Lower lobe of right lung (tissue), 2 donors: ENCODE results near the gene CCDC88C. TPM values are rescaled to one million over a fixed set of nuclear protein-coding genes. Genes with fewer than 3 reads are reported as not detected.

ENCODE experiments used
- ATAC-seq, 2 donors: fragments of 200-7000 bp; cut with Tn5 transposase; one replicate each; pipeline ENCODE4 v1.9.1; 2020 to 2022; ENCODE audit warnings: mild to moderate bottlenecking in 2 of 2, moderate library complexity in 2 of 2
- DNase-seq: peaks from one replicate; pipeline ENCODE4 v3.0.0-alpha.2; 2020
- H3K27ac ChIP-seq: fragments of 200-600 bp; one replicate; pipeline ENCODE4 v1.8.0; 2022
- H3K27me3 ChIP-seq: fragments of 200-600 bp; one replicate; pipeline ENCODE4 v1.8.0; 2022; ENCODE audit warnings: low read depth
- H3K36me3 ChIP-seq: fragments of 200-600 bp; one replicate; pipeline ENCODE4 v1.8.0; 2022; ENCODE audit warnings: mild to moderate bottlenecking
- H3K4me1 ChIP-seq: fragments of 200-600 bp; one replicate; pipeline ENCODE4 v1.8.0; 2022
- H3K4me3 ChIP-seq: fragments of 200-600 bp; one replicate; pipeline ENCODE4 v1.8.0; 2022; ENCODE audit warnings: mild to moderate bottlenecking
- H3K9me3 ChIP-seq: fragments of 200-600 bp; one replicate; pipeline ENCODE4 v1.8.0; 2022
- CTCF ChIP-seq: fragments of 200-600 bp; IDR thresholded peaks from one replicate; pipeline ENCODE4 v1.8.0; 2022; ENCODE audit warnings: antibody characterized with exemption, mild to moderate bottlenecking
- intact Hi-C: fragments of 100-400 bp; cut with DNase I; formaldehyde crosslinking; loops from one replicate; pipeline ENCODE4 v1.11.0; 2022
- total RNA-seq: library from RNA; stranded (reverse); fragmentation: NEBNext Ultra II Directional; extraction: Animal tissue kit (Norgen Biotek cat#: 25700); gene quantifications from one replicate; pipeline ENCODE4 v1.2.1, GENCODE V29; 2021
- donor health status: DM: no; HTN: yes; CAD: no; lungs with severe emphysema.

Gene CCDC88C
- total RNA-seq, 1 donor from 2014 or later = 45.8 TPM

GRCh38 chr14:91364524-91365270, 52.9 kb downstream of the CCDC88C start:
- no peaks in the 10 kb centered on the region for H3K27me3 ChIP-seq
- intact Hi-C loops = no loop called here
- DNase-seq (no peak), ATAC-seq (no peak)
- H3K4me1 ChIP-seq = peaks cover 79% of the 10 kb centered on the region
- TF ChIP-seq CTCF = no peak
- no peaks in the 10 kb centered on the region for H3K36me3 ChIP-seq
- H3K27ac ChIP-seq = peak overlapping the region; percentile 36
- H3K4me3 ChIP-seq = no peak overlapping the region
- no peaks in the 10 kb centered on the region for H3K9me3 ChIP-seq

GRCh38 chr14:91363776-91364523, 53.7 kb downstream of the CCDC88C start:
- H3K4me3 ChIP-seq = no peak overlapping the region
- ATAC-seq (peak in 1 of 2 donors; percentile 50), DNase-seq (peak; percentile 78)
- no peaks in the 10 kb centered on the region for H3K27me3 ChIP-seq
- H3K27ac ChIP-seq = peak overlapping the region; percentile 41
- H3K9me3 ChIP-seq = no peaks in the 10 kb centered on the region
- intact Hi-C loops = no loop called here
- H3K36me3 ChIP-seq = no peaks in the 10 kb centered on the region
- H3K4me1 ChIP-seq = peaks cover 77% of the 10 kb centered on the region
- no peak for TF ChIP-seq CTCF

- no peak for TF ChIP-seq CTCF
- ATAC-seq = peak; percentile 88 to 90
- H3K36me3 ChIP-seq = no peaks in the 10 kb centered on the region
- H3K4me3 ChIP-seq = no peak overlapping the region
- no peaks in the 10 kb centered on the region for H3K9me3 ChIP-seq
- no peaks in the 10 kb centered on the region for H3K27me3 ChIP-seq
- peaks cover 51% of the 10 kb centered on the region for H3K4me1 ChIP-seq
- DNase-seq = peak; percentile 72
- peak overlapping the region; percentile 64 for H3K27ac ChIP-seq
- intact Hi-C loops = no loop called here
Observed at GRCh38 chr14:91361233-91361811, 56.3 kb downstream of the CCDC88C start.

- intact Hi-C loops = no loop called here
Observed at GRCh38 chr14:91360490-91361232, 57.0 kb downstream of the CCDC88C start.

More at GRCh38 chr14:91360490-91361232, 57.0 kb downstream of the CCDC88C start:
- Histone ChIP-seq H3K4me1 (peaks cover 49% of the 10 kb centered on the region), H3K36me3 (no peaks in the 10 kb centered on the region), H3K4me3 (no peak overlapping the region), H3K27me3 (no peaks in the 10 kb centered on the region), H3K27ac (peak overlapping the region; percentile 64), H3K9me3 (no peaks in the 10 kb centered on the region)
- no peak for DNase-seq
- peak; percentile 66 to 70 for ATAC-seq
- TF ChIP-seq CTCF = no peak
